Kidney epithelial cell (primary cell): ENCODE data around the gene PLD1. TPM values are rescaled to one million over a fixed set of nuclear protein-coding genes. Genes with fewer than 3 reads are reported as not detected.
"Not testable (repeated sequence)": the region's sequence is repeated elsewhere in the genome, so short reads cannot be mapped to it uniquely, and the experiment has no call there.

Experiments
- DNase-seq: peaks from one replicate; pipeline ENCODE4 v3.0.0-alpha.2; 2010; ENCODE audit warnings: low read depth
- H3K27me3 ChIP-seq: 2 replicates; pipeline ENCODE4 v1.6.0; 2011; ENCODE audit warnings: low read length; ENCODE audit not compliant: control insufficient read depth, insufficient read depth
- H3K36me3 ChIP-seq: 2 replicates; pipeline ENCODE4 v1.5.1; 2011; ENCODE audit warnings: low read length; ENCODE audit not compliant: control insufficient read depth, insufficient read depth
- H3K4me3 ChIP-seq: 2 replicates; pipeline ENCODE4 v1.5.1; 2011; ENCODE audit warnings: low read depth, mild to moderate bottlenecking, control low read depth, low read length
- total RNA-seq: library from RNA; depleted of rRNA; stranded (reverse); fragments of >200 nt; gene quantifications from 2 replicates; pipeline ENCODE4 v1.2.3, GENCODE V29; 2015
- TF ChIP-seq, protein P1 (sequence below): IDR thresholded peaks from 2 replicates; pipeline ENCODE4 v1.5.1; 2011; ENCODE audit warnings: mild to moderate bottlenecking, moderate library complexity, low read length, control low read depth, inconsistent platforms; ENCODE audit not compliant: insufficient read depth, poor library complexity, severe bottlenecking

Gene PLD1
- total RNA-seq, 1 donor from 2014 or later, result 5.8 TPM

DNA sequence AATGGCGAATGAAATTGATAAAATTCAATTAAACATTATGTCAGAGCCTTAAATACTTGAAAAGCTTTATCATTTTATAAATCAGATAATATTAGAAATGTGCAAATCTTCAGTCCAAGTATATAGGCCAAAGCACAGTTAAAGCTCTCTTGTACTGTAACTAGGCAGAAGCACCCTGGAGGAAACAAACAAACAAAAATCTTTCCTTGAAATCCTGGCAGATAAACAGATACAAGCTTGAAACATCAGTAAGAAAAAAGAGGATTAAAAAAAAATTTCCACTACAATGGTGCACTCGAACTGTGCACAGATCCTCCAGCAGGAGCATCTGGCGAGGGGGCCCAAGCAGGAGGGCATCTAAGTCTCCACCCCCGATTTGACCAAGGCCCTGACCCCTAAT is 166.6 kb downstream of the PLD1 start:
- Histone ChIP-seq H3K36me3 (no peaks in the 10 kb centered on the region), H3K27me3 (no peaks in the 10 kb centered on the region), H3K4me3 (no peak overlapping the region)
- no peak for DNase-seq
- TF ChIP-seq, protein P1, sequence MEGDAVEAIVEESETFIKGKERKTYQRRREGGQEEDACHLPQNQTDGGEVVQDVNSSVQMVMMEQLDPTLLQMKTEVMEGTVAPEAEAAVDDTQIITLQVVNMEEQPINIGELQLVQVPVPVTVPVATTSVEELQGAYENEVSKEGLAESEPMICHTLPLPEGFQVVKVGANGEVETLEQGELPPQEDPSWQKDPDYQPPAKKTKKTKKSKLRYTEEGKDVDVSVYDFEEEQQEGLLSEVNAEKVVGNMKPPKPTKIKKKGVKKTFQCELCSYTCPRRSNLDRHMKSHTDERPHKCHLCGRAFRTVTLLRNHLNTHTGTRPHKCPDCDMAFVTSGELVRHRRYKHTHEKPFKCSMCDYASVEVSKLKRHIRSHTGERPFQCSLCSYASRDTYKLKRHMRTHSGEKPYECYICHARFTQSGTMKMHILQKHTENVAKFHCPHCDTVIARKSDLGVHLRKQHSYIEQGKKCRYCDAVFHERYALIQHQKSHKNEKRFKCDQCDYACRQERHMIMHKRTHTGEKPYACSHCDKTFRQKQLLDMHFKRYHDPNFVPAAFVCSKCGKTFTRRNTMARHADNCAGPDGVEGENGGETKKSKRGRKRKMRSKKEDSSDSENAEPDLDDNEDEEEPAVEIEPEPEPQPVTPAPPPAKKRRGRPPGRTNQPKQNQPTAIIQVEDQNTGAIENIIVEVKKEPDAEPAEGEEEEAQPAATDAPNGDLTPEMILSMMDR, result no peak

DNA sequence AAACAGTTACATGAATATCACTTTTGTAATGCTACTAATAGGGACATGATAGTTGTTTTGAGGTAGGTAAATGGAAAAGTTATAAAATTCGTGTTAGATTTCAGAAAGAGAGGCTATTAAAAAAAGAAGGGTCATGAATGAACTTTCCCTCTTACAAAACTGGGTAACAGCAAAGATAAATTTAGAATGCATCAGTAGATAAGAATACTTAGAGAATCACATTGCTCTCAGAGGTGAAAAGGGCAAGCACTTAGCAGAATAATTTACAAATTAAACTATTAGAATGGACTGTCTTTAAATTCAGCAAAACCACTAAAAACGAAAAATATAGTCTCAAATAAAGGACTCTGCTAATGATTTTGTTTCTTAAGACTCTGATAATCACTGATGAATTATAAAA is 167.2 kb downstream of the PLD1 start:
- H3K36me3 ChIP-seq, result no peaks in the 10 kb centered on the region
- no peak overlapping the region for H3K4me3 ChIP-seq
- TF ChIP-seq, protein P1, result no peak
- DNase-seq, result no peak
- no peaks in the 10 kb centered on the region for H3K27me3 ChIP-seq

DNA sequence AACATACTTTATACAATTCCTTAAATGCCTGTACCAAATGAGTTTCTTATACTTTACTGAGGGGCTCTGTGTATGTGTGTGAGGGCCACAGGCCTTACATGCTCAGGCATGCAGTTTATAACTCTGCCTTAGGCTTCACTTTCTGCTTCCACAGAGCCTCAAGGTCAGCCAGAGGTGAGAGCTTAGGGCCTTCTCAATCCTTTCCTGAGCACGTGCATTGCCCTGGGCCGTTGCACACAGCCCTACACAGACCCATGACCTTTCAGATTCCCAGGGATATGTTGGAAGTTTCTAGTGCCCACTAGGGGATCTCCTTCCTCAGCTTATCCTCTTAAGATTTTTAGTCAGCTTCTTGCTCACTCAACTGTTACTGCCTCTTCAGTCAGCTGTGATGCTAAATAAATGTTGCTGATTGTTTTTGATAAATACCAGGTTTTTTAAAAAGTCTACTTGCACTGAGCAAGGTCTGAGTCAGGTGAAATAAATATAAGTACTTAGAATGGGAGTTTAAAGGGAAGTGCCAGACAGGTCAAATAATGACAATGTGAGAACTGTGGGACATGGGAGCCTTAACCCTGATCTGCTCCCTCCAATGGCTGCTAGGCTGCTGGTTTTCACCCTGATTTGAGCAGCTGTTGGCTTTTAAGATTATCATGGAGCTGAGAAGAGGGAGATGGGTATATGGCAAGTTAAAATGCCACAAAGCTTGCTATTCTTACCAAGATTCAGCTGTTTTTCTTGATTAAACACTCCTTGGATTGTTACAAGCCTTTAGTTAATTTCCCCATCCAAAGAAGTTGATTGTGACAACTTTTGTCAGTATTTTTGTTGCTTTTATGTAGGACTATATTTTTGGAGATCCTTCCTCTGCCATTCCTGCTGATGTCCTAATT is 169.5 kb downstream of the PLD1 start:
- no peak for DNase-seq
- H3K27me3 ChIP-seq, result no peaks in the 10 kb centered on the region

DNA sequence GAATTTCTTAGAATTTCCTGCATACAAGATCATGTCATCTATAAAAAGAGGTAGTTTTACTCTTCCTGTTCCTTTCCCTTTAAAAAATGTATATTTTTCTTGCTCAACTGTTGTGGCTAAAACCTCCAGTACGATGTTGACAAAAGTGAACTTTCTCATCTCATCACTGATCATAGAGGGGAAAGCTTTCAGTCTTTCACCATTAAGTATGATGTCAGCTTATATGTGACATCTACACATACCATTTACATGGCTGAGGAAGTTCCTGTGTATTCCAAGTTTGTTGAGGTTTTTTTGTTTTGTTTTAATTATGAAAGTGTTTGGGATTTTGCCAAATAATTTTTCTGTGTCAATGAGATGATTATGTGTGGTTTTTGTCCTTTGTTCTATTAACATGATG is 173.6 kb downstream of the PLD1 start:
- no peak for DNase-seq
- TF ChIP-seq, protein P1, result no peak

More for the DNA sequence above, 169.5 kb downstream of the PLD1 start:
- Histone ChIP-seq H3K36me3 (no peaks in the 10 kb centered on the region), H3K4me3 (no peak overlapping the region)
- TF ChIP-seq, protein P1, result peak; percentile 28

DNA sequence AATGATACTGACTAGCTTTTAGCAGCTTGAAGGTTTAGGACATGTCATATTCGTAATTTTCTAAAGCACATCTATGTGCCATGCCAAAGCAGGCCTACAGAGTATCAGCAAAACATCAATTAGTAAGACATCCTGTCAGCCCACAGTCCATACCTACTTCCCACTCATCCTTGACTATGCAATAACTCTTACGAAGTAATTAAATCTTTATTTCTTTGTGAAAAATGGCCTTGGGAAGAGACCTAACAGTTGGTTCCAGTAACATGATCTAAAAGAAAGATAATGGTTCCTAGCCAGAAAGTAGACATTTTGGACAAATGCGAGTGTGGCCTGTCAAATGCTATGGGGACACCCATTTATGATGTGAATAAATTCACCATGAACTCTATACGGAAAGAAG is 177.5 kb downstream of the PLD1 start:
- DNase-seq, result no peak
- no peak overlapping the region for H3K4me3 ChIP-seq
- TF ChIP-seq, protein P1, result no peak

More for the DNA sequence above, 173.6 kb downstream of the PLD1 start:
- H3K4me3 ChIP-seq, result no peak overlapping the region
- H3K36me3 ChIP-seq, result no peaks in the 10 kb centered on the region
- no peaks in the 10 kb centered on the region for H3K27me3 ChIP-seq

DNA sequence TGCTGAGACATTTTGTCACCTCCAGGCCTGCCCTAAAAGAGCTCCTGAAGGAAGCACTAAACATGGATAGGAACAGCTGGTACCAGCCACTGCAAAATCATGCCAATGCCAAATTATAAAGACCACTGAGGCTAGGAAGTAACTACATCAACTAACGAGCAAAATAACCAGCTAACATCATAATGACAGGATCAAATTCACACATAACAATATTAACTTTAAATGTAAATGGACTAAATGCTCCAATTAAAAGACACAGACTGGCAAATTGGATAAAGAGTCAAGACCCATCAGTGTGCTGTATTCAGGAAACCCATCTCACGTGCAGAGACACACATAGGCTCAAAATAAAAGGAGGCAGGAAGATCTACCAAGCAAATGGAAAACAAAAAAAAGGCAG is 183.5 kb downstream of the PLD1 start:
- H3K36me3 ChIP-seq, DNase-seq, H3K27me3 ChIP-seq, H3K4me3 ChIP-seq: not testable (repeated sequence)

More for the DNA sequence above, 177.5 kb downstream of the PLD1 start:
- H3K27me3 ChIP-seq, result no peaks in the 10 kb centered on the region
- H3K36me3 ChIP-seq, result no peaks in the 10 kb centered on the region
